Small intestine (tissue), 7 donors: ENCODE measurements around the gene ID4. TPM values are rescaled to one million over a fixed set of nuclear protein-coding genes. Genes with fewer than 3 reads are reported as not detected.
A peak's percentile ranks its signal among the peaks of the same experiment; 100 is the strongest.
"Not testable (repeated sequence)": the region's sequence is repeated elsewhere in the genome, so short reads cannot be mapped to it uniquely, and the experiment has no call there.

Experiments used
- DNase-seq, 2 donors: peaks; one replicate each; pipeline versions ENCODE4 v3.0.0 to v3.0.0-alpha.2; 2013
- FAIRE-seq: peaks from 2 replicates; lab custom pipeline; 2012; peaks lifted over from hg19 to GRCh38; lab: Jason Lieb, UNC
- H3K27ac ChIP-seq, 3 donors: one replicate each; pipeline ENCODE4 v1.5.1; 2013; ENCODE audit warnings: low read length in 2 of 3, mild to moderate bottlenecking in 2 of 3, control low read depth in 1 of 3, inconsistent platforms in 1 of 3, low read depth in 1 of 3, moderate library complexity in 1 of 3
- H3K27me3 ChIP-seq, 3 donors: one replicate each; pipeline ENCODE4 v1.6.1; 2013; ENCODE audit warnings: low read length in 3 of 3, inconsistent platforms in 1 of 3; ENCODE audit not compliant: control insufficient read depth in 3 of 3, insufficient read depth in 3 of 3
- H3K36me3 ChIP-seq, 3 donors: one replicate each; pipeline ENCODE4 v1.6.1; 2013; ENCODE audit warnings: low read length in 3 of 3, inconsistent platforms in 1 of 3, low read depth in 1 of 3, mild to moderate bottlenecking in 1 of 3, moderate library complexity in 1 of 3; ENCODE audit not compliant: control insufficient read depth in 3 of 3, insufficient read depth in 2 of 3
- H3K4me1 ChIP-seq, 3 donors: one replicate each; pipeline ENCODE4 v1.6.1; 2013; ENCODE audit warnings: low read length in 2 of 3, inconsistent platforms in 1 of 3, low read depth in 1 of 3, mild to moderate bottlenecking in 1 of 3, moderate library complexity in 1 of 3; ENCODE audit not compliant: control insufficient read depth in 3 of 3, insufficient read depth in 2 of 3
- H3K4me3 ChIP-seq, 3 donors: one replicate each; pipeline ENCODE4 v1.5.1; 2013; ENCODE audit warnings: low read length in 3 of 3, control low read depth in 1 of 3, inconsistent platforms in 1 of 3, low read depth in 1 of 3, mild to moderate bottlenecking in 1 of 3, moderate library complexity in 1 of 3
- H3K9me3 ChIP-seq, 2 donors: one replicate each; pipeline ENCODE4 v1.6.1; 2013; ENCODE audit warnings: low read depth in 1 of 2, low read length in 1 of 2; ENCODE audit not compliant: control insufficient read depth in 2 of 2, insufficient read depth in 1 of 2
- WGBS, 3 donors: extraction: QIAGEN DNeasy Blood & Tissue Kit; methylation state at CpG; one replicate each; pipeline ENCODE4 v1.1.7; 2013; 5-methylcytosine and 5-hydroxymethylcytosine counted together
- polyA plus RNA-seq, 4 donors: library from polyadenylated mRNA; stranded (reverse) in 3 of 4; unstranded in 1 of 4; fragments of 200-250 nt in 3 of 4; fragments of 120-200 nt in 1 of 4; gene quantifications; one replicate each; pipeline versions ENCODE4 v1.2.1 to v1.2.3, GENCODE V29; 2013
- donor health status: healthy with polysubstance abuse.
- donor health status: control.
- donor health status: control.
- donor health status: Bipolar disorder and iron deficiency.
- donor health status: healthy.

Gene ID4
- polyA plus RNA-seq, 4 donors: 2.5 to 10.3 (median 7.3) TPM

GRCh38 chr6:19845266-19846041, 8.3 kb downstream of the ID4 start:
- Histone ChIP-seq H3K27ac (no peak overlapping the region), H3K4me1 (no peaks in the 10 kb centered on the region)

GRCh38 chr6:19848465-19849029, 11.4 kb downstream of the ID4 start:
- Histone ChIP-seq H3K9me3 (no peaks in the 10 kb centered on the region), H3K27me3 (peaks cover 0 to 3% (median 0%) of the 10 kb centered on the region in 3 donors), H3K4me3 (no peak overlapping the region), H3K4me1 (peaks cover 0 to 6% (median 0%) of the 10 kb centered on the region in 3 donors), H3K27ac (no peak overlapping the region), H3K36me3 (no peaks in the 10 kb centered on the region)
- 83 to 86% (median 84%) methylated on average over 2 of the region's 2 CpGs for WGBS, 3 donors
- DNase-seq: no peak
- no peak for FAIRE-seq

More at GRCh38 chr6:19845266-19846041, 8.3 kb downstream of the ID4 start:
- FAIRE-seq: no peak
- 86 to 93% (median 90%) methylated on average over 10 of the region's 10 CpGs for WGBS, 3 donors
- no peak for DNase-seq
- H3K27me3 ChIP-seq: peaks cover 0 to 3% (median 0%) of the 10 kb centered on the region in 3 donors
- no peak overlapping the region for H3K4me3 ChIP-seq
- no peaks in the 10 kb centered on the region for H3K9me3 ChIP-seq
- H3K36me3 ChIP-seq: no peaks in the 10 kb centered on the region

GRCh38 chr6:19849196-19849595, 12.0 kb downstream of the ID4 start:
- DNase-seq: no peak
- H3K4me3 ChIP-seq: no peak overlapping the region
- 53 to 59% (median 55%) methylated on average over 3 of the region's 3 CpGs for WGBS, 3 donors
- no peaks in the 10 kb centered on the region for H3K9me3 ChIP-seq
- H3K27me3 ChIP-seq: peaks cover 0 to 3% (median 0%) of the 10 kb centered on the region in 3 donors
- H3K4me1 ChIP-seq: peaks cover 0 to 6% (median 0%) of the 10 kb centered on the region in 3 donors
- no peak overlapping the region for H3K27ac ChIP-seq
- no peaks in the 10 kb centered on the region for H3K36me3 ChIP-seq
- FAIRE-seq: no peak

- DNase-seq (no peak), FAIRE-seq (no peak)
- no peaks in the 10 kb centered on the region for H3K9me3 ChIP-seq
- H3K27ac ChIP-seq: no peak overlapping the region
- H3K27me3 ChIP-seq: no peaks in the 10 kb centered on the region
- H3K36me3 ChIP-seq: no peaks in the 10 kb centered on the region
- H3K4me3 ChIP-seq: no peak overlapping the region
- 89 to 93% (median 92%) methylated on average over 4 of the region's 4 CpGs for WGBS, 3 donors
- H3K4me1 ChIP-seq: peaks cover 0 to 6% (median 0%) of the 10 kb centered on the region in 3 donors
Observed at GRCh38 chr6:19849755-19850154, 12.6 kb downstream of the ID4 start.

GRCh38 chr6:19851241-19852089, 14.3 kb downstream of the ID4 start:
- H3K4me3 ChIP-seq: no peak overlapping the region

GRCh38 chr6:19852090-19852457, 14.9 kb downstream of the ID4 start:
- no peak for FAIRE-seq
- no peaks in the 10 kb centered on the region for H3K36me3 ChIP-seq
- H3K4me1 ChIP-seq: peaks cover 0 to 6% (median 0%) of the 10 kb centered on the region in 3 donors
- no peak overlapping the region for H3K4me3 ChIP-seq
- H3K27me3 ChIP-seq: no peaks in the 10 kb centered on the region
- DNase-seq: no peak
- no peaks in the 10 kb centered on the region for H3K9me3 ChIP-seq
- H3K27ac ChIP-seq: no peak overlapping the region
- WGBS, 3 donors: 84 to 93% (median 90%) methylated on average over 2 of the region's 2 CpGs

More at GRCh38 chr6:19851241-19852089, 14.3 kb downstream of the ID4 start:
- DNase-seq (peak; percentile 58 to 64), FAIRE-seq (no peak)
- no peaks in the 10 kb centered on the region for H3K36me3 ChIP-seq
- 31 to 37% (median 35%) methylated on average over 10 of the region's 10 CpGs for WGBS, 3 donors
- no peaks in the 10 kb centered on the region for H3K9me3 ChIP-seq
- no peaks in the 10 kb centered on the region for H3K27me3 ChIP-seq
- H3K27ac ChIP-seq: peak overlapping the region in 1 of 3 donors; percentile 4
- peaks cover 0 to 6% (median 0%) of the 10 kb centered on the region in 3 donors for H3K4me1 ChIP-seq

- no peak for DNase-seq
- WGBS, 3 donors: 68 to 75% (median 69%) methylated on average over 6 of the region's 6 CpGs
- no peak for FAIRE-seq
- H3K27me3 ChIP-seq: no peaks in the 10 kb centered on the region
- peaks cover 0 to 6% (median 0%) of the 10 kb centered on the region in 3 donors for H3K4me1 ChIP-seq
- H3K9me3 ChIP-seq: no peaks in the 10 kb centered on the region
- H3K27ac ChIP-seq: no peak overlapping the region
- H3K4me3 ChIP-seq: no peak overlapping the region
- H3K36me3 ChIP-seq: no peaks in the 10 kb centered on the region
Observed at GRCh38 chr6:19852927-19853326, 15.8 kb downstream of the ID4 start.

- H3K9me3 ChIP-seq, FAIRE-seq, H3K4me3 ChIP-seq, H3K27me3 ChIP-seq, H3K4me1 ChIP-seq, DNase-seq, H3K27ac ChIP-seq, H3K36me3 ChIP-seq: not testable (repeated sequence)
- WGBS, 3 donors: 95 to 98% (median 96%) methylated on average over 24 to 43 of the region's 43 CpGs
Observed at GRCh38 chr6:19854421-19855015, 17.3 kb downstream of the ID4 start.
